HUES48 (cell line): ENCODE data around the gene ZNF322.
"Not testable (repeated sequence)": the region's sequence is repeated elsewhere in the genome, so short reads cannot be mapped to it uniquely, and the experiment has no call there.

ENCODE experiments used
- H3K27ac ChIP-seq: one replicate; pipeline ENCODE4 v1.7.0; 2013; ENCODE audit warnings: low read depth, low read length, inconsistent platforms
- H3K27me3 ChIP-seq: 2 replicates; pipeline ENCODE4 v1.6.1; 2013; ENCODE audit warnings: mild to moderate bottlenecking, low read length; ENCODE audit not compliant: control insufficient read depth, insufficient read depth
- H3K36me3 ChIP-seq: 2 replicates; pipeline ENCODE4 v1.6.1; 2013; ENCODE audit warnings: low read length; ENCODE audit not compliant: control insufficient read depth, insufficient read depth
- H3K4me1 ChIP-seq: 2 replicates; pipeline ENCODE4 v1.6.1; 2013; ENCODE audit warnings: mild to moderate bottlenecking, low read length; ENCODE audit not compliant: control insufficient read depth, insufficient read depth
- H3K4me3 ChIP-seq: 2 replicates; pipeline ENCODE4 v1.5.1; 2013; ENCODE audit warnings: mild to moderate bottlenecking, low read depth, low read length
- H3K9ac ChIP-seq: 2 replicates; pipeline ENCODE4 v1.6.1; 2013; ENCODE audit warnings: mild to moderate bottlenecking, low read depth, low read length, moderate library complexity
- H3K9me3 ChIP-seq: 2 replicates; pipeline ENCODE4 v1.6.1; 2013; ENCODE audit warnings: low read length; ENCODE audit not compliant: control insufficient read depth, insufficient read depth

The ZNF322 gene

GRCh38 chr6:26659042-26659999 is at the start of gene ZNF322:
TSS of gene ZNF322 (minus strand) at chr6:26659746. CDS start at chr6:26638553, 21,193 bp downstream.
- peak within 1 kb of the TSS; percentile 76 for H3K27ac ChIP-seq

GRCh38 chr6:26705780-26706179 is 46.2 kb upstream of the ZNF322 start:
- not testable (repeated sequence) for H3K27ac ChIP-seq, H3K4me1 ChIP-seq, H3K4me3 ChIP-seq, H3K27me3 ChIP-seq, H3K36me3 ChIP-seq, H3K9ac ChIP-seq, H3K9me3 ChIP-seq

More at GRCh38 chr6:26659042-26659999, at the start of gene ZNF322:
- Histone ChIP-seq H3K36me3 (peaks cover 28% of the 10 kb centered on the region), H3K4me1 (peaks cover 8% of the 10 kb centered on the region), H3K4me3 (peak within 1 kb of the TSS; percentile 99), H3K9me3 (no peaks in the 10 kb centered on the region), H3K9ac (no peak within 1 kb of the TSS), H3K27me3 (0 out of 2 replicates have a peak, but pooled peaks cover 16% of the 10 kb centered on the region)

- not testable (repeated sequence) for H3K9me3 ChIP-seq, H3K36me3 ChIP-seq, H3K9ac ChIP-seq, H3K4me3 ChIP-seq, H3K4me1 ChIP-seq, H3K27ac ChIP-seq, H3K27me3 ChIP-seq
These were observed 45.8 kb upstream of the ZNF322 start for GRCh38 chr6:26705352-26705751.

- not testable (repeated sequence) for H3K9me3 ChIP-seq, H3K4me1 ChIP-seq, H3K27me3 ChIP-seq, H3K9ac ChIP-seq, H3K27ac ChIP-seq, H3K36me3 ChIP-seq, H3K4me3 ChIP-seq
These were observed 41.6 kb upstream of the ZNF322 start for GRCh38 chr6:26701023-26701747.

- H3K27ac ChIP-seq, H3K4me1 ChIP-seq, H3K27me3 ChIP-seq, H3K9ac ChIP-seq, H3K36me3 ChIP-seq, H3K4me3 ChIP-seq, H3K9me3 ChIP-seq: not testable (repeated sequence)
These were observed 38.0 kb upstream of the ZNF322 start for GRCh38 chr6:26697496-26697895.

- H3K27me3 ChIP-seq, H3K36me3 ChIP-seq, H3K9ac ChIP-seq, H3K4me1 ChIP-seq, H3K27ac ChIP-seq, H3K4me3 ChIP-seq, H3K9me3 ChIP-seq: not testable (repeated sequence)
These were observed 29.9 kb upstream of the ZNF322 start for GRCh38 chr6:26689324-26689947.

GRCh38 chr6:26682435-26683042 is 23.0 kb upstream of the ZNF322 start:
- H3K27ac ChIP-seq, H3K36me3 ChIP-seq, H3K9ac ChIP-seq, H3K4me1 ChIP-seq, H3K9me3 ChIP-seq, H3K27me3 ChIP-seq, H3K4me3 ChIP-seq: not testable (repeated sequence)

GRCh38 chr6:26673287-26673686 is 13.7 kb upstream of the ZNF322 start:
- H3K27ac ChIP-seq, H3K27me3 ChIP-seq, H3K9me3 ChIP-seq, H3K4me1 ChIP-seq, H3K9ac ChIP-seq, H3K36me3 ChIP-seq, H3K4me3 ChIP-seq: not testable (repeated sequence)

GRCh38 chr6:26670558-26670957 is 11.0 kb upstream of the ZNF322 start:
- not testable (repeated sequence) for H3K4me1 ChIP-seq, H3K27ac ChIP-seq, H3K9ac ChIP-seq, H3K36me3 ChIP-seq, H3K27me3 ChIP-seq, H3K9me3 ChIP-seq, H3K4me3 ChIP-seq

GRCh38 chr6:26670003-26670402 is 10.5 kb upstream of the ZNF322 start:
- H3K4me1 ChIP-seq, H3K27ac ChIP-seq, H3K4me3 ChIP-seq, H3K9me3 ChIP-seq, H3K9ac ChIP-seq, H3K36me3 ChIP-seq, H3K27me3 ChIP-seq: not testable (repeated sequence)
